ENCODE data around the gene DIDO1.
"Not testable (repeated sequence)": the region's sequence is repeated elsewhere in the genome, so short reads cannot be mapped to it uniquely, and the experiment has no call there.

Gene DIDO1

DNA sequence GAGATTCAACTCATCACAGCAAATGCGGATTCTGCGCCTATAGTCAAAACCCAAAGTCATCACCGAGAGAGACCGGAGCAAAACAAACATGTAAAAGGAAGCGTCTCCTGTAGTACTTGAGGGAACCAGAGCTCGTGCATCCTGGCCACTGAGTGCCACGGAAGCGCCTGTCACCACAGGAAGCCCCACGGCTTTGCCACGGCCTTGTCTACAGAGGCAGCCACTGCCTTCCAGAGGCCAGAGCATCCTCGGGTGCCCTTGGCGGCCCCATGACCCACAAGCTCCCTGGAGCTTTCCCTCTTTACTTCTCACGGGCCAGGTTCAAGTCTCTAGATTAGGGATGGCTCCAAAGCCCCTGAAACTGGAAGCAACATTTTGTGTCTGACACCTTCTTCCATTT is 72.2 kb downstream of the DIDO1 start:
- Histone ChIP-seq H3K4me1 (peaks cover 12 to 50% (median 25%) of the 10 kb centered on the region in 10 experiments), H3K27ac (no peak overlapping the region), H3K9me3 (replicated peaks in 1 of 11) (peaks cover 0 to 5% (median 0%) of the 10 kb centered on the region in 11 experiments; a peak in 1 of 22 replicates), H3K27me3 (no peaks in the 10 kb centered on the region), H3K9ac (no peak overlapping the region), H4K20me1 (peaks cover 0 to 68% (median 27%) of the 10 kb centered on the region in 11 experiments; a peak in 15 of 22 replicates), H3K4me3 (no peak overlapping the region), H3K36me3 (peaks cover 52 to 84% (median 75%) of the 10 kb centered on the region in 11 experiments), H3K4me2 (no peak overlapping the region)
- TF ChIP-seq Cebpa-rat (IDR thresholded peaks at IDR 0.05): no peak

DNA sequence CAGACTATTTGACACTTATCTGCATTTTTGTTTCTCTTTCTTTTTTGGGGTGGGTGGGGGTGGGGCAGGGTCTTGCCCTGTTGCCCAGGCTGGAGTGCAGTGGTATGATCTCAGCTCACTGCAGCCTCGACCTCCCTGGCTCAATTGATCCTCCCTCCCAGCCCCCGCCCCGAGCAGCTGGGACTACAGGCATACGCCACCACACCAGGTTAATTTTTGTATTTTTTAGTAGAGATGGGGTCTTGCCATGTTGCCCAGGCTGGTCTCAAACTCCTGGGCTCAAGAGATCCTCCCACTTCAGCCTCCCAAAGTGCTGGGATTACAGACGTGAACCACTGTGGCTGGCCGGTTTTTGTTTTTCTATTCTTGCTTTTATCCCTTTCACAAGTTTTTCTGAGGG is 73.0 kb downstream of the DIDO1 start:
- H3K4me3 ChIP-seq; H3K27ac ChIP-seq; H3K27me3 ChIP-seq; H3K9ac ChIP-seq; H3K4me2 ChIP-seq; H3K9me3 ChIP-seq (replicated peaks in 1 of 11): not testable (repeated sequence)
- Histone ChIP-seq H3K4me1 (peaks cover 4 to 47% (median 17%) of the 10 kb centered on the region in 10 experiments; a peak in 18 of 20 replicates), H4K20me1 (peaks cover 0 to 67% (median 21%) of the 10 kb centered on the region in 11 experiments; a peak in 12 of 22 replicates), H3K36me3 (peaks cover 52 to 90% (median 79%) of the 10 kb centered on the region in 11 experiments)

DNA sequence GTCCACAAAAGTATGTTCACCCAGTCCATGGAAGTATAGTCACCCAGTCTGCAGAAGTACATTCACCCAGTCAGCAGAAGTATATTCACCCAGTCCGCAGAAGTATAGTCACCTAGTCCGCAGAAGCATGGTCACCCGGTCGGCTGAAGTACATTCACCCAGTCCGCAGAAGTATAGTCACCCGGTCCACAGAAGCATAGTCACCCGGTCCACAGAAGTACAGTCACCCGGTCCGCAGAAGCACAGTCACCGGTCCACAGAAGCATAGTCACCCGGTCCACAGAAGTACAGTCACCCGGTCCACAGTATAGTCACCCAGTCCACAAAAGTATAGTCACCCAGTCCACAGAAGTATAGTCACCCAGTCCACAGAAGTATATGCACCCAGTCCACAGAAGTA is 73.5 kb downstream of the DIDO1 start:
- H3K4me3 ChIP-seq: no peak overlapping the region
- peaks cover 0 to 47% (median 13%) of the 10 kb centered on the region in 10 experiments; a peak in 11 of 20 replicates for H3K4me1 ChIP-seq
- no peak overlapping the region for H3K9ac ChIP-seq
- H3K27me3 ChIP-seq: no peaks in the 10 kb centered on the region
- H4K20me1 ChIP-seq: peaks cover 0 to 68% (median 22%) of the 10 kb centered on the region in 11 experiments; a peak in 12 of 22 replicates
- H3K36me3 ChIP-seq: peaks cover 52 to 95% (median 83%) of the 10 kb centered on the region in 11 experiments
- H3K27ac ChIP-seq: no peak overlapping the region
- H3K9me3 ChIP-seq (replicated peaks in 1 of 11): peaks cover 0 to 5% (median 0%) of the 10 kb centered on the region in 11 experiments; a peak in 1 of 22 replicates
- H3K4me2 ChIP-seq: no peak overlapping the region
- TF ChIP-seq Cebpa-rat (IDR thresholded peaks at IDR 0.05): no peak

DNA sequence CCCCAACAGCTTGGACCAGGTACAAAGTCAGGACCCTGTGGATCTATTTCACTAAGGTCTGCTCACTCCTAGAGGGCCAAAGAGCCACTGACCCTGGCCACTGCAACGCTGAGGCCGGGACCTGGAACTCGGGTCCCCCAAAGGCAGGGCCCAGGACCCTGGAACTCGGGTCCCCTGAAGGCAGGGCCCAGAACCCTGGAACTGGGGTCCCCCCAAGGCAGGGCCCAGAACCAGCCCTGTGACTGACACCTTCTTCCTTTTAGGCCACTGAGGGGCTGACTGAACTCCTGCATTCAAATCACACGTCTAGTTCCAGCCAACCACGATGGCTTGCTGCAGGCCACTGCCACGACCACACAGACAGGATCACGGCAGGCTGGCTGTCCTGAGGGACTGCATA is 74.1 kb downstream of the DIDO1 start:
- no peak for TF ChIP-seq Cebpa-rat (IDR thresholded peaks at IDR 0.05)
- Histone ChIP-seq H3K27me3 (no peaks in the 10 kb centered on the region), H3K4me3 (no peak overlapping the region), H3K9ac (peak overlapping the region in 2 of 11 experiments; percentile 29 to 30; a peak in 2 of 22 replicates), H3K4me1 (peaks cover 0 to 47% (median 15%) of the 10 kb centered on the region in 10 experiments; a peak in 16 of 20 replicates), H3K9me3 (replicated peaks in 1 of 11) (peaks cover 0 to 5% (median 0%) of the 10 kb centered on the region in 11 experiments; a peak in 1 of 22 replicates), H3K36me3 (peaks cover 47 to 91% (median 80%) of the 10 kb centered on the region in 11 experiments), H3K4me2 (no peak overlapping the region), H3K27ac (no peak overlapping the region), H4K20me1 (peaks cover 0 to 67% (median 20%) of the 10 kb centered on the region in 11 experiments; a peak in 13 of 22 replicates)

DNA sequence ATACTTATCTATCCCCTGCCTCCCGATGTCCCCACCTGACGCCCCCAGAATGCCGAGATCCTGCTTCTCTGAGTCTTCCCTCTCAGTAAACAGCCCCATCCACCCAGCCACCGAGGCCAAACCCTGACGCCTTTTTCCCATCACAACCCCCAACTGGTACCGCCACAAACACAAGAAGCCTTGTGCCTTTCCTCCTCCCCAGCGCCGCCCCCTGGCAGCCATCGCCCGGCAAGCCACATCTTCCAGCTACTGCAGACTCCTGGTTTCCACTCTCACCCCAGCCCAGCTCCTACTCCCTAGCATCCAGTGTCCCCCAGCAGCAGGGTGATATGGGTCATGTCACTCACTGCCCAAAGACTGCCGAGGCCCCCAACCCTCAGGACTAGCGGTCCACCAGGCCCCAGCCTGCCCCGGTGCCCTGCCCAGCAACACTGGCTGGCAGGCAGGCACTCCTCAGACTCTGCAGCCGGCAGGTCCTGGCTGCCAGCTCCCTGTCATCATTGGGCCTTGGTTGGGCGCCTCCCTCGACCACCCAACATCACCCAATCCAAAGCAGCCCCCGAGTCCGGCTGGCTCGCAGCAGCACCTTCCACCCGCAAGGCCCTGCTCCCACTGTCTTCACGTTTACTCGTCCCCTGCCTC is 75.9 kb downstream of the DIDO1 start:
- TF ChIP-seq Cebpa-rat (IDR thresholded peaks at IDR 0.05): no peak
- Histone ChIP-seq H3K27ac (0 out of 22 replicates have a peak overlapping the region, but pooled peaks of 1 of the 11 experiments have one; percentile 4), H3K36me3 (peaks cover 43 to 78% (median 71%) of the 10 kb centered on the region in 11 experiments), H3K27me3 (no peaks in the 10 kb centered on the region), H3K9me3 (replicated peaks in 1 of 11) (no peaks in the 10 kb centered on the region), H4K20me1 (peaks cover 0 to 73% (median 19%) of the 10 kb centered on the region in 11 experiments; a peak in 13 of 22 replicates), H3K9ac (no peak overlapping the region), H3K4me2 (no peak overlapping the region), H3K4me1 (peaks cover 12 to 57% (median 27%) of the 10 kb centered on the region in 10 experiments), H3K4me3 (no peak overlapping the region)

DNA sequence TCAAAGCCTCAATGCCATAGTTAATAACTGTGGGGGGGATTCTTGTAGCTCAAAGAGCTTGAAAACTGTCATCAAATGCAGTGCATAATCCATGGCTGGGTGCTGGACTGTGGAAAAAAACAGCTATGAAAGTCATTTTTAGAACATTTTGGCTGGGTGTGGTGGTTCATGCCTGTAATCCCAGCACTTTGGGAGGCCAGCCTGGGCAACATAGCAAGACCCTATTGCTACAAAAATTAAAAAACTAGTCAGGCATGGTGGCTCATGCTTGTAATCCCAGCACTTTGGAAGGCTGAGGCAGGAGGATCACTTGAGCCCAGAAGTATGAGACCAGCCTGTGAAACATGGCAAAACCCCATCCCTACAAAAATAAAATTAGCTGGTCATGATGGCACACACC is 76.9 kb downstream of the DIDO1 start:
- H3K27me3 ChIP-seq: no peaks in the 10 kb centered on the region
- no peaks in the 10 kb centered on the region for H3K9me3 ChIP-seq (replicated peaks in 1 of 11)
- no peak overlapping the region for H3K9ac ChIP-seq
- H3K27ac ChIP-seq: no peak overlapping the region
- no peak overlapping the region for H3K4me3 ChIP-seq
- H3K4me1 ChIP-seq: peaks cover 12 to 52% (median 29%) of the 10 kb centered on the region in 10 experiments
- no peak overlapping the region for H3K4me2 ChIP-seq
- H3K36me3 ChIP-seq: peaks cover 36 to 78% (median 69%) of the 10 kb centered on the region in 11 experiments
- peaks cover 0 to 73% (median 19%) of the 10 kb centered on the region in 11 experiments; a peak in 13 of 22 replicates for H4K20me1 ChIP-seq
- TF ChIP-seq Cebpa-rat (IDR thresholded peaks at IDR 0.05): no peak

DNA sequence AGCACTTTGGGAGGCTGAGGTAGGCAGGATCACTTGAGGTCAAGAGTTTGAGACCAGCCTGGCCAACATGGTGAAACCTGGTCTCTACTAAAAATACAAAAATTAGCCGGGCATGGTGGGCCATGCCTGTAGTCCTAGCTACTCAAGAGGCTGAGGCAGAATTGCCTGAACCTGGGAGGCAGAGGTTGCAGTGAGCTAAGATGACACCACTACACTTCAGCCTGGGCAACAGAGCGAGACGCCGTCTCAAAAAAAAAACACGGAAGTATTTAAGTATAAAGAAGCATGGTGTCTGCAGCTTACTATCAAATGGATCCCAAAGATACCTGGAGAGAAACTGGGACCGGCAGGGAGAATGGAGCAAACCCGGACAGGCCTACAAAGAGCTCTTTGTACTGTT is 77.4 kb downstream of the DIDO1 start:
- H3K4me2 ChIP-seq; H3K27ac ChIP-seq; H3K27me3 ChIP-seq; H3K4me3 ChIP-seq; H3K9me3 ChIP-seq (replicated peaks in 1 of 11); H3K9ac ChIP-seq: not testable (repeated sequence)
- H3K36me3 ChIP-seq: peaks cover 31 to 78% (median 67%) of the 10 kb centered on the region in 11 experiments
- H4K20me1 ChIP-seq: peaks cover 0 to 68% (median 19%) of the 10 kb centered on the region in 11 experiments; a peak in 13 of 22 replicates
- peaks cover 12 to 52% (median 29%) of the 10 kb centered on the region in 10 experiments for H3K4me1 ChIP-seq

DNA sequence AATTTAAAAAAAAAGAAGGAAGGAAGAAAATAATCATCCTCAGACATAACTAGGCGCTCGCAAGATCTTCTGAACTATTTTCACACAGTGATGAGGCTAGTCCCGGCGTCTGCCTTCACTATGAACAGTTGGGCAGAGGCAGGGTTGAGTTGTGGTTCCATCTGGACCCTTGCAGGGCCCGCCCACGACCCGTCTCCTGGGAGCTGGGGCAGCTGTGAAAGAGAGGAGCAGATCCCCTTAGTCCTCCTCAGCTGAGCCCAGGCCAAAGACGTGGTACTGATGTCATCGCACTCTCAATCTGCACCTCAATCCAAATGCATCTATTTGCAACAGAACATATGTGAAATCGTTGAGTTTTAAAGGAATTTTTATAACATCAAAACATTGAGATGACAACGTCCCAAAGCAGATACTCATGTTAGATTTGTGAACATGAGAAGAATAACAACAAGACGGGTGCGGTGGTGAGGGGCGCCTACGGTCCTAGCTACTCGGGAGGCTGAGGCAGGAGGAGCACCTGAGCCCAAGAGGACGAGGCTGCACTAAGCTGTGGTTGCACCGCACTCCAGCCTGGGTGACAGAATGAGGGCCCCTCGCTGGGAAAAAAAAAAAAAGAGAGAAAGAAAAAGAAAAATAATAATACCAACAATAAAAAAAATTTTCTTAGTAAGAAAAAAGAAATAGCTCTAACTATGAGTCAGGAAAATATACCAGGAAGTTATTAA is 80.0 kb downstream of the DIDO1 start:
- peak overlapping the region; percentile 28 to 76 (median 53) for H3K4me2 ChIP-seq
- H3K27me3 ChIP-seq: no peaks in the 10 kb centered on the region
- peaks cover 11 to 67% (median 50%) of the 10 kb centered on the region in 11 experiments; a peak in 21 of 22 replicates for H3K36me3 ChIP-seq
- no peak overlapping the region for H3K4me3 ChIP-seq
- 0 out of 22 replicates have a peak overlapping the region, but pooled peaks of 1 of the 11 experiments have one; percentile 21 for H3K27ac ChIP-seq
- no peak for TF ChIP-seq Cebpa-rat (IDR thresholded peaks at IDR 0.05)
- no peaks in the 10 kb centered on the region for H3K9me3 ChIP-seq (replicated peaks in 1 of 11)
- peaks cover 12 to 47% (median 27%) of the 10 kb centered on the region in 10 experiments for H3K4me1 ChIP-seq
- peak overlapping the region in 2 of 11 experiments; percentile 1 to 42; a peak in 1 of 22 replicates for H3K9ac ChIP-seq
- H4K20me1 ChIP-seq: peaks cover 0 to 51% (median 9%) of the 10 kb centered on the region in 11 experiments; a peak in 13 of 22 replicates
